HepG2 (cell line): ENCODE data around the gene PLXDC2. TPM values are rescaled to one million over a fixed set of nuclear protein-coding genes. Genes with fewer than 3 reads are reported as not detected.

Experiments
- ATAC-seq: fragments of 200-7000 bp; cut with Tn5 transposase; 3 replicates; pipeline ENCODE4 v1.9.1; 2020; ENCODE audit warnings: mild to moderate bottlenecking, moderate library complexity
- BruUV-seq: library from RNA; stranded (reverse); fragments of 400-500 nt; replicated peaks from 2 replicates; lab custom pipeline; 2021; lab: Mats Ljungman, UMichigan
- CTCF ChIA-PET: fragments of 300-600 bp; formaldehyde crosslinking; extraction: SDS; loops from one replicate; lab custom pipeline; 2021; ENCODE audit warnings: low total read pairs, inconsistent platforms, low intra/inter-chr PET ratio; lab: Yijun Ruan, JAX
- POLR2A ChIA-PET: fragments of 350-600 bp; sonication (Branson Sonifier 250); formaldehyde crosslinking; loops from one replicate; lab custom pipeline; 2020; ENCODE audit warnings: antibody characterized with exemption, inconsistent platforms; lab: Yijun Ruan, JAX
- DNase-seq: peaks from one replicate; pipeline ENCODE4 v3.0.0-alpha.2; 2015; ENCODE audit warnings: low spot score
- FAIRE-seq: peaks from 3 replicates; lab custom pipeline; 2011; peaks lifted over from hg19 to GRCh38; lab: Jason Lieb, UNC
- H2AFZ ChIP-seq: one replicate; pipeline ENCODE4 v1.6.1; 2011; ENCODE audit warnings: low read length, inconsistent platforms
- H3K27ac ChIP-seq: fragments of 300-600 bp; 3 replicates; pipeline ENCODE4 v1.8.0; 2011; ENCODE audit warnings: mixed run types, mild to moderate bottlenecking, mixed read lengths, low read length, inconsistent platforms; ENCODE audit not compliant: insufficient read depth; ENCODE audit errors: extremely low read length
- H3K27me3 ChIP-seq, 2 experiments: fragments of 200-600 bp in 1 of 2; 2 replicates in 1 of 2; 3 replicates in 1 of 2; pipeline versions ENCODE4 v1.6.0 to v1.8.0; 2011; ENCODE audit warnings: low read length in 2 of 2, mild to moderate bottlenecking in 2 of 2, moderate library complexity in 2 of 2, inconsistent platforms in 1 of 2; ENCODE audit not compliant: insufficient read depth in 2 of 2, control insufficient read depth in 1 of 2
- H3K36me3 ChIP-seq, 2 experiments: fragments of 200-600 bp in 1 of 2; replicated peaks in 1 of 2; 2 replicates in 1 of 2; 3 replicates in 1 of 2; pipeline versions ENCODE4 v1.5.1 to v1.8.0; 2011; ENCODE audit warnings: low read length in 2 of 2, inconsistent platforms in 1 of 2; ENCODE audit not compliant: insufficient read depth in 2 of 2, control insufficient read depth in 1 of 2
- H3K4me1 ChIP-seq: 2 replicates; pipeline ENCODE4 v1.5.1; 2012; ENCODE audit warnings: low read length, inconsistent platforms; ENCODE audit not compliant: insufficient read depth
- H3K4me2 ChIP-seq: 2 replicates; pipeline ENCODE4 v1.6.0; 2011; ENCODE audit warnings: low read depth, low read length, inconsistent platforms
- H3K4me3 ChIP-seq, 3 experiments: fragments of 200-600 bp in 1 of 3; sonication (generic), shearing (Covaris generic) in 1 of 3; replicated peaks in 1 of 3; 2 replicates each; pipeline ENCODE4 v1.5.1; 2011 to 2016; ENCODE audit warnings: low read length in 3 of 3, inconsistent platforms in 2 of 3, low read depth in 2 of 3, mild to moderate bottlenecking in 2 of 3, control low read depth in 1 of 3, mixed read lengths in 1 of 3; ENCODE audit not compliant: insufficient read depth in 1 of 3
- H3K79me2 ChIP-seq: one replicate; pipeline ENCODE4 v1.6.1; 2011; ENCODE audit warnings: low read length, inconsistent platforms; ENCODE audit not compliant: insufficient read depth
- H3K9ac ChIP-seq: 2 replicates; pipeline ENCODE4 v1.6.0; 2011; ENCODE audit warnings: mild to moderate bottlenecking, low read depth, low read length, inconsistent platforms; ENCODE audit not compliant: insufficient read depth
- H3K9me3 ChIP-seq: 2 replicates; pipeline ENCODE4 v1.5.1; 2012; ENCODE audit warnings: mild to moderate bottlenecking, low read length
- H4K20me1 ChIP-seq: 2 replicates; pipeline ENCODE4 v1.6.0; 2011; ENCODE audit warnings: inconsistent platforms, mild to moderate bottlenecking, low read length, moderate library complexity; ENCODE audit not compliant: insufficient read depth
- CBX2 ChIP-seq, 2 experiments: fragments of 200-600 bp in 1 of 2; sonication (generic); formaldehyde crosslinking in 1 of 2; IDR thresholded peaks; 2 replicates each; pipeline versions ENCODE4 v1.7.0 to v1.8.1; 2018 to 2022; ENCODE audit warnings: low read depth in 2 of 2, low read length in 1 of 2, mild to moderate bottlenecking in 1 of 2, missing genetic modification reagents in 1 of 2
- HOXA5 ChIP-seq: sonication (generic); formaldehyde crosslinking; IDR thresholded peaks from 2 replicates; pipeline ENCODE4 v1.4.0; 2020; ENCODE audit warnings: missing genetic modification reagents
- MED1 ChIP-seq: sonication (generic); formaldehyde crosslinking; IDR thresholded peaks from 2 replicates; pipeline ENCODE4 v1.4.0; 2020; ENCODE audit warnings: missing genetic modification reagents
- RARA ChIP-seq: IDR thresholded peaks from 2 replicates; pipeline ENCODE4 v1.6.1; 2016; ENCODE audit warnings: missing genetic modification reagents, missing compliant biosample characterization
- ZKSCAN5 ChIP-seq: sonication (generic); formaldehyde crosslinking; IDR thresholded peaks from 2 replicates; pipeline ENCODE4 v1.5.1; 2020; ENCODE audit warnings: mild to moderate bottlenecking, missing genetic modification reagents
- ZNF12 ChIP-seq: sonication (generic); formaldehyde crosslinking; IDR thresholded peaks from 2 replicates; pipeline ENCODE4 v1.5.0; 2020; ENCODE audit warnings: missing genetic modification reagents
- WGBS: methylation state at CpG from one replicate; pipeline ENCODE4 v1.1.6; 2017; ENCODE audit warnings: low lambda C conversion rate; 5-methylcytosine and 5-hydroxymethylcytosine counted together
- in situ Hi-C: cut with HindIII; loops from 2 replicates; pipeline ENCODE4 v1.10.0; 2017; ENCODE audit warnings: low pct_unique_long_range_greater_than_20kb; ENCODE audit not compliant: extremely low pct_ligation_motif_present
- intact Hi-C: fragments of 100-400 bp; cut with micrococcal nuclease; formaldehyde crosslinking; loops from one replicate; pipeline ENCODE4 v1.10.0; 2022; ENCODE audit not compliant: unreplicated experiment
- polyA plus RNA-seq, 8 experiments: library from polyadenylated mRNA; depleted of rRNA in 3 of 8; stranded (reverse) in 7 of 8; unstranded in 1 of 8; fragments of >200 nt; fragmentation: Illumina TruSeq in 4 of 8; extraction: Trizol in 4 of 8; gene quantifications; 2 replicates each; pipeline versions ENCODE4 v1.2.1 to v1.2.3, GENCODE V29; 2011 to 2016; ENCODE audit warnings: low read depth in 4 of 8, missing spikeins in 1 of 8, mixed read lengths in 1 of 8; ENCODE audit not compliant: insufficient read depth in 1 of 8
- total RNA-seq, 5 experiments: library from RNA; depleted of rRNA; stranded (reverse); fragments of >200 nt; fragmentation: Illumina TruSeq; extraction: Trizol; gene quantifications; 2 replicates each; pipeline ENCODE4 v1.2.3, GENCODE V29; 2016; ENCODE audit warnings: low read depth in 1 of 5
- TF ChIP-seq, protein P1 (sequence below): sonication (generic); formaldehyde crosslinking; IDR thresholded peaks from 2 replicates; pipeline ENCODE4 v1.9.0; 2021; ENCODE audit warnings: mild to moderate bottlenecking, missing genetic modification reagents

PLXDC2 gene
- total and polyA plus RNA-seq, 2 of the 13 experiments (the other 11 are each of a cell fraction or from before 2014, with no cell fraction given): 2.1 to 2.4 TPM

DNA sequence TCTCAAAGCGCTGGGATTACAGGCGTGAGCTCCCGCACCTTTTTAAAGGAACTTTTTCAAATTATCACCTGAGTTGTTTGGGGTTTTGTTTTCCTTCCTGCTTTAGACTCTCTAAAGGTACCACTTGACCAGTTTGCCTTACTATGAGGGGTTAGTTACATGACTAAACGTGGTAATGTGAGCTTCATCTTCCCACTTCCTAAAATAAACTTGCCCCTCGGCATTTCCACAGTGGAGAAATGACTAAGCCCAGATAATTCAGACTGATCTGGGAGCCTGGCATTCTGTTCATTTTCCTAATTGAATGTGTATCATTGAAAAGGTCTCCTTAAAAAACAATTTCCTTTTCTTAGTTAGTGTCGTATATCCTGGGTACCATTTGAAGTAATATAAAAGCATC is 163.4 kb downstream of the PLXDC2 start:
- H2AFZ ChIP-seq: no peak overlapping the region
- intact Hi-C loops: no loop called here
- BruUV-seq: no TSS peak
- no peak overlapping the region for H3K9ac ChIP-seq
- H3K9me3 ChIP-seq: no peaks in the 10 kb centered on the region
- H3K4me2 ChIP-seq: no peak overlapping the region
- H3K27ac ChIP-seq: no peak overlapping the region
- no peak overlapping the region for H3K4me3 ChIP-seq
- no peaks in the 10 kb centered on the region for H4K20me1 ChIP-seq
- no peaks in the 10 kb centered on the region for H3K27me3 ChIP-seq
- TF ChIP-seq, protein P1, sequence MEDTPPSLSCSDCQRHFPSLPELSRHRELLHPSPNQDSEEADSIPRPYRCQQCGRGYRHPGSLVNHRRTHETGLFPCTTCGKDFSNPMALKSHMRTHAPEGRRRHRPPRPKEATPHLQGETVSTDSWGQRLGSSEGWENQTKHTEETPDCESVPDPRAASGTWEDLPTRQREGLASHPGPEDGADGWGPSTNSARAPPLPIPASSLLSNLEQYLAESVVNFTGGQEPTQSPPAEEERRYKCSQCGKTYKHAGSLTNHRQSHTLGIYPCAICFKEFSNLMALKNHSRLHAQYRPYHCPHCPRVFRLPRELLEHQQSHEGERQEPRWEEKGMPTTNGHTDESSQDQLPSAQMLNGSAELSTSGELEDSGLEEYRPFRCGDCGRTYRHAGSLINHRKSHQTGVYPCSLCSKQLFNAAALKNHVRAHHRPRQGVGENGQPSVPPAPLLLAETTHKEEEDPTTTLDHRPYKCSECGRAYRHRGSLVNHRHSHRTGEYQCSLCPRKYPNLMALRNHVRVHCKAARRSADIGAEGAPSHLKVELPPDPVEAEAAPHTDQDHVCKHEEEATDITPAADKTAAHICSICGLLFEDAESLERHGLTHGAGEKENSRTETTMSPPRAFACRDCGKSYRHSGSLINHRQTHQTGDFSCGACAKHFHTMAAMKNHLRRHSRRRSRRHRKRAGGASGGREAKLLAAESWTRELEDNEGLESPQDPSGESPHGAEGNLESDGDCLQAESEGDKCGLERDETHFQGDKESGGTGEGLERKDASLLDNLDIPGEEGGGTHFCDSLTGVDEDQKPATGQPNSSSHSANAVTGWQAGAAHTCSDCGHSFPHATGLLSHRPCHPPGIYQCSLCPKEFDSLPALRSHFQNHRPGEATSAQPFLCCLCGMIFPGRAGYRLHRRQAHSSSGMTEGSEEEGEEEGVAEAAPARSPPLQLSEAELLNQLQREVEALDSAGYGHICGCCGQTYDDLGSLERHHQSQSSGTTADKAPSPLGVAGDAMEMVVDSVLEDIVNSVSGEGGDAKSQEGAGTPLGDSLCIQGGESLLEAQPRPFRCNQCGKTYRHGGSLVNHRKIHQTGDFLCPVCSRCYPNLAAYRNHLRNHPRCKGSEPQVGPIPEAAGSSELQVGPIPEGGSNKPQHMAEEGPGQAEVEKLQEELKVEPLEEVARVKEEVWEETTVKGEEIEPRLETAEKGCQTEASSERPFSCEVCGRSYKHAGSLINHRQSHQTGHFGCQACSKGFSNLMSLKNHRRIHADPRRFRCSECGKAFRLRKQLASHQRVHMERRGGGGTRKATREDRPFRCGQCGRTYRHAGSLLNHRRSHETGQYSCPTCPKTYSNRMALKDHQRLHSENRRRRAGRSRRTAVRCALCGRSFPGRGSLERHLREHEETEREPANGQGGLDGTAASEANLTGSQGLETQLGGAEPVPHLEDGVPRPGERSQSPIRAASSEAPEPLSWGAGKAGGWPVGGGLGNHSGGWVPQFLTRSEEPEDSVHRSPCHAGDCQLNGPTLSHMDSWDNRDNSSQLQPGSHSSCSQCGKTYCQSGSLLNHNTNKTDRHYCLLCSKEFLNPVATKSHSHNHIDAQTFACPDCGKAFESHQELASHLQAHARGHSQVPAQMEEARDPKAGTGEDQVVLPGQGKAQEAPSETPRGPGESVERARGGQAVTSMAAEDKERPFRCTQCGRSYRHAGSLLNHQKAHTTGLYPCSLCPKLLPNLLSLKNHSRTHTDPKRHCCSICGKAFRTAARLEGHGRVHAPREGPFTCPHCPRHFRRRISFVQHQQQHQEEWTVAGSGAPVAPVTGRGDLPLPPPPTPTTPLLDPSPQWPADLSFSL (CRISPR knock-in tag): no peak
- TF ChIP-seq MED1 (CRISPR knock-in tag): no peak
- TF ChIP-seq HOXA5 (CRISPR knock-in tag): no peak
- no peak for TF ChIP-seq CBX2 (IDR thresholded peaks at IDR 0.05; ENCODE audit: low read depth, low read length)
- TF ChIP-seq CBX2 (CRISPR knock-in tag; IDR thresholded peaks at IDR 0.05; ENCODE audit: low read depth): no peak
- TF ChIP-seq RARA (CRISPR knock-in tag): no peak
- TF ChIP-seq ZKSCAN5: no peak
- TF ChIP-seq ZNF12 (CRISPR knock-in tag): no peak
- 36% methylated on average over 6 of the region's 6 CpGs for WGBS
- POLR2A ChIA-PET: no interaction called here
- no peaks in the 10 kb centered on the region for H3K36me3 ChIP-seq
- no peak for FAIRE-seq
- in situ Hi-C loops: no loop called here
- ATAC-seq: no peak
- no peaks in the 10 kb centered on the region for H3K4me1 ChIP-seq
- no peak for DNase-seq
- no peaks in the 10 kb centered on the region for H3K79me2 ChIP-seq
- CTCF ChIA-PET: no interaction called here
